ENCODE data around the gene SCYL1.

DNA sequence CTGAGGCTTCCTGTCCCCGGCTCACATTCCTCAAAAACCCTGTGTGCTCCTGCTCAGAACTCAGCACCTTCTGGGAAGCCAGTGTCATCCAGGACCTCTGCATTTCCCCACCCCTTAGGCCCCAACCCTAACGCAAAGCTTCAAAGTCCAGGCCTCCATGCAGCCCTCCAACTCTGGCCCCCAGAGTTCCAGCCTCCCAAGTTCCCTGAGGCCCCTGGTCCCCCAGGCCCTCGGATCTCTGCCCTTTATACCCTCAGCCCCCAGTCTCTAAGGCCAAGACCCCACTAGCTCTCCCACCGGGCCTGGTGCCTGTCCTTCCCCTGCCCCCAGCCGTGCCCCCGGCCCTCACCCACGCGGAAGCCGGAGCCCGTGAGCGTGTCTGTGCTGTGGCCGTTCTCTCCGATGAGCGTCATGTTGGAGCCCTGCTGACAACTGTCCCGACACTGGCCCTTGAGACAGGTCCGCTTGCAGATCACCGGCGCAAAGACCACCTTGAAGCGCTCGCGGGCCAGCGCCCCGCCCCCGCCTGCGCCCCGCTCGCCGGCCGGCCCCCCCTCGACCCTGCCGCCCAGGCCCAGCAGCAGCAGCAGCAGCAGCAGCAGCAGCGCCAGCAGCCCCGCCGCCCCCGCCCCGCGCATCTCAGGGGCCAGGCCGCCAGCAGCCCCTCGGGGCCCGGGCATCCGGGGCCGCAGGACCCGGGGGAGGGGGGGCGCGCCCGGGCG is 32.6 kb downstream of the SCYL1 start:
- TF ChIP-seq, protein P1, sequence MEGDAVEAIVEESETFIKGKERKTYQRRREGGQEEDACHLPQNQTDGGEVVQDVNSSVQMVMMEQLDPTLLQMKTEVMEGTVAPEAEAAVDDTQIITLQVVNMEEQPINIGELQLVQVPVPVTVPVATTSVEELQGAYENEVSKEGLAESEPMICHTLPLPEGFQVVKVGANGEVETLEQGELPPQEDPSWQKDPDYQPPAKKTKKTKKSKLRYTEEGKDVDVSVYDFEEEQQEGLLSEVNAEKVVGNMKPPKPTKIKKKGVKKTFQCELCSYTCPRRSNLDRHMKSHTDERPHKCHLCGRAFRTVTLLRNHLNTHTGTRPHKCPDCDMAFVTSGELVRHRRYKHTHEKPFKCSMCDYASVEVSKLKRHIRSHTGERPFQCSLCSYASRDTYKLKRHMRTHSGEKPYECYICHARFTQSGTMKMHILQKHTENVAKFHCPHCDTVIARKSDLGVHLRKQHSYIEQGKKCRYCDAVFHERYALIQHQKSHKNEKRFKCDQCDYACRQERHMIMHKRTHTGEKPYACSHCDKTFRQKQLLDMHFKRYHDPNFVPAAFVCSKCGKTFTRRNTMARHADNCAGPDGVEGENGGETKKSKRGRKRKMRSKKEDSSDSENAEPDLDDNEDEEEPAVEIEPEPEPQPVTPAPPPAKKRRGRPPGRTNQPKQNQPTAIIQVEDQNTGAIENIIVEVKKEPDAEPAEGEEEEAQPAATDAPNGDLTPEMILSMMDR (IDR thresholded peaks at IDR 0.05) = no peak
- TF ChIP-seq EP300 (IDR thresholded peaks at IDR 0.05) (peak; percentile 77), POLR2A (IDR thresholded peaks at IDR 0.05; ENCODE audit: low read depth) (no peak), POLR2AphosphoS5 (IDR thresholded peaks at IDR 0.05) (no peak)

Measured in esophagus muscularis mucosa (tissue), 4 donors.